Fibroblast of lung (primary cell): ENCODE data around the gene TCP11.

Experiments used
- CTCF ChIP-seq, 2 donors: IDR thresholded peaks in 1 of 2; conservative IDR thresholded peaks in 1 of 2; 1 replicate in 1 of 2; 2 replicates in 1 of 2; pipeline ENCODE4 v1.5.1; 2011 to 2012; ENCODE audit warnings: low read length in 2 of 2, control low read depth in 1 of 2, inconsistent platforms in 1 of 2, low read depth in 1 of 2, mild to moderate bottlenecking in 1 of 2
- EZH2 ChIP-seq: IDR thresholded peaks from 2 replicates; pipeline ENCODE4 v1.5.1; 2012; ENCODE audit warnings: low read length, control low read depth, mild to moderate bottlenecking; ENCODE audit errors: missing control alignments

GRCh38 chr6:35188886-35189285 lies 47.7 kb upstream of the TCP11 start:
- TF ChIP-seq EZH2 (no peak), CTCF (conservative IDR thresholded peaks at IDR 0.05 in 1 of 2, IDR thresholded peaks at IDR 0.05 in 1 of 2; ENCODE audit: low read depth in 1 of 2, low read length in 2 of 2) (no peak)
